Naive thymus-derived CD4-positive, alpha-beta T cell (primary cell): Measurements from ENCODE around the gene FOXO3. TPM values are rescaled to one million over a fixed set of nuclear protein-coding genes. Genes with fewer than 3 reads are reported as not detected.

Experiments used
- ATAC-seq: fragments of 150-1000 bp; cut with Tn5 transposase; 2 replicates; pipeline ENCODE4 v1.10.0; 2021; ENCODE audit warnings: mild to moderate bottlenecking, moderate library complexity
- CTCF ChIA-PET: fragments of 350-600 bp; sonication (Branson Sonifier 250); formaldehyde crosslinking; loops from one replicate; lab custom pipeline; 2021; ENCODE audit warnings: antibody characterized with exemption; lab: Charles Lee
- POLR2A ChIA-PET: fragments of 350-600 bp; sonication (Branson Sonifier 250); formaldehyde crosslinking; loops from one replicate; lab custom pipeline; 2021; ENCODE audit warnings: antibody characterized with exemption, inconsistent platforms; lab: Charles Lee
- DNase-seq, 9 donors: peaks; one replicate each; pipeline versions ENCODE4 v3.0.0 to v3.0.0-alpha.2; 2020 to 2022; ENCODE audit warnings: mixed read lengths in 1 of 9
- H3K27ac ChIP-seq: one replicate; pipeline ENCODE4 v1.7.0; 2013; ENCODE audit warnings: mild to moderate bottlenecking, low read depth, low read length, moderate library complexity
- H3K27me3 ChIP-seq, 2 donors: one replicate each; pipeline ENCODE4 v1.7.0; 2013; ENCODE audit warnings: low read length in 2 of 2, mild to moderate bottlenecking in 2 of 2, moderate library complexity in 2 of 2; ENCODE audit not compliant: control insufficient read depth in 2 of 2, insufficient read depth in 2 of 2
- H3K36me3 ChIP-seq, 3 experiments: 1 replicate in 2 of 3; 2 replicates in 1 of 3; pipeline ENCODE4 v1.7.0; 2013; ENCODE audit warnings: low read length in 3 of 3, mild to moderate bottlenecking in 3 of 3, moderate library complexity in 1 of 3; ENCODE audit not compliant: insufficient read depth in 3 of 3, control insufficient read depth in 2 of 3
- H3K4me1 ChIP-seq, 2 donors: one replicate each; pipeline ENCODE4 v1.7.0; 2013; ENCODE audit warnings: low read length in 2 of 2, mild to moderate bottlenecking in 2 of 2, moderate library complexity in 1 of 2; ENCODE audit not compliant: control insufficient read depth in 2 of 2, insufficient read depth in 2 of 2
- H3K4me3 ChIP-seq: 2 replicates; pipeline ENCODE4 v1.7.0; 2013; ENCODE audit warnings: mild to moderate bottlenecking, low read length
- H3K9me3 ChIP-seq, 3 experiments: 1 replicate in 2 of 3; 2 replicates in 1 of 3; pipeline ENCODE4 v1.7.0; 2013; ENCODE audit warnings: low read length in 3 of 3; ENCODE audit not compliant: control insufficient read depth in 2 of 3
- H3K27ac Mint-ChIP-seq, 9 donors: one replicate each; pipeline ENCODE4 v1.8.0; 2020 to 2022; ENCODE audit warnings: mixed read lengths in 9 of 9, mild to moderate bottlenecking in 8 of 9, moderate library complexity in 5 of 9, inconsistent platforms in 2 of 9
- H3K27me3 Mint-ChIP-seq, 5 donors: one replicate each; pipeline ENCODE4 v1.8.0; 2021 to 2022; ENCODE audit warnings: mixed read lengths in 5 of 5, mild to moderate bottlenecking in 1 of 5
- H3K36me3 Mint-ChIP-seq, 5 donors: one replicate each; pipeline ENCODE4 v1.8.0; 2020 to 2022; ENCODE audit warnings: mixed read lengths in 5 of 5, mild to moderate bottlenecking in 3 of 5, inconsistent platforms in 1 of 5
- H3K4me1 Mint-ChIP-seq, 7 donors: one replicate each; pipeline ENCODE4 v1.8.0; 2020 to 2022; ENCODE audit warnings: mixed read lengths in 7 of 7, mild to moderate bottlenecking in 3 of 7, inconsistent platforms in 1 of 7
- H3K4me3 Mint-ChIP-seq, 10 donors: one replicate each; pipeline ENCODE4 v1.8.0; 2020 to 2022; ENCODE audit warnings: mild to moderate bottlenecking in 10 of 10, mixed read lengths in 10 of 10, moderate library complexity in 6 of 10, inconsistent platforms in 2 of 10
- H3K9me3 Mint-ChIP-seq, 11 donors: one replicate each; pipeline ENCODE4 v1.8.0; 2020 to 2022; ENCODE audit warnings: mixed read lengths in 11 of 11, mild to moderate bottlenecking in 4 of 11, inconsistent platforms in 1 of 11, moderate library complexity in 1 of 11
- intact Hi-C, 2 donors: fragments of 100-400 bp; cut with micrococcal nuclease; formaldehyde crosslinking; loops; one replicate each; pipeline ENCODE4 v1.15.1; 2023
- polyA plus RNA-seq, 2 donors: library from polyadenylated mRNA; unstranded; fragments of 300-500 nt; fragmentation: Illumina TruSeq; gene quantifications; one replicate each; pipeline ENCODE4 v1.2.3, GENCODE V29; 2021
- total RNA-seq, 6 experiments: library from RNA in 5 of 6; stranded (reverse) in 5 of 6; gene quantifications; 1 replicate in 5 of 6; 2 replicates in 1 of 6; pipeline ENCODE4 v1.2.3 and lab custom pipeline; 2021 to 2026

Gene FOXO3
- total and polyA plus RNA-seq, 7 experiments from 2014 or later = 11.6 to 39.5 (median 20.5) TPM

DNA sequence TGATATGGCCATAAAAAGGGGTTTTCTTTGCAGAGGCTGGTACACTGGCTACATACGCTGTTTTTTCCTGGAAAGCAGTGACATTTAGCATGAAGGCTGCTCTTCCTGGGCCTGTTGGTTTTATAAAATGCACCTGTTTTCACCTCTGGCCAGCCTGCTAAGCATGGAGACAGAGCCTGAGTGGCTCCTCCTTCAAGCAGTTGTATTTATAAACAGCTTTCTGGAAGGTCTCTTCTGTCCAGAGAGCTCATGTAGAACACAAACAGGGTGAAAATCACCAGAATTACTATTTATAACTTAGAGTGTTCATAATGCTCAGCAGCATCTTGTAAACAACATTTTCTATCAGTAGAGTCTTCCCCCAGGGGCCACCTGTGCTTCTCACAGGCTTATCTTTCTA, 109.0 kb downstream of the FOXO3 start:
- Histone ChIP-seq H3K4me1 (no peaks in the 10 kb centered on the region), H3K27me3 (no peaks in the 10 kb centered on the region), H3K9me3 (no peaks in the 10 kb centered on the region), H3K36me3 (peaks cover 0 to 13% (median 0%) of the 10 kb centered on the region in 3 experiments), H3K4me3 (no peak overlapping the region), H3K27ac (no peak overlapping the region)
- no peak for ATAC-seq
- H3K4me3 Mint-ChIP-seq = no peak overlapping the region
- DNase-seq = no peak
- intact Hi-C loops = no loop called here
- H3K4me1 Mint-ChIP-seq = peaks cover 13 to 70% (median 53%) of the 10 kb centered on the region in 7 donors
- peaks cover 0 to 31% (median 19%) of the 10 kb centered on the region in 5 donors for H3K36me3 Mint-ChIP-seq
- no peaks in the 10 kb centered on the region for H3K9me3 Mint-ChIP-seq
- peaks cover 0 to 2% (median 0%) of the 10 kb centered on the region in 5 donors for H3K27me3 Mint-ChIP-seq
- no peak overlapping the region for H3K27ac Mint-ChIP-seq
- CTCF ChIA-PET = no interaction called here
- POLR2A ChIA-PET = no interaction called here

GRCh38 chr6:108671175-108671574, 110.5 kb downstream of the FOXO3 start:
- H3K27me3 Mint-ChIP-seq = peaks cover 0 to 2% (median 0%) of the 10 kb centered on the region in 5 donors
- H3K36me3 Mint-ChIP-seq = peaks cover 0 to 24% (median 7%) of the 10 kb centered on the region in 5 donors
- H3K27ac Mint-ChIP-seq = no peak overlapping the region
- H3K27ac ChIP-seq = no peak overlapping the region
- no peak overlapping the region for H3K4me3 Mint-ChIP-seq
- ATAC-seq = no peak
- H3K4me1 Mint-ChIP-seq = peaks cover 13 to 73% (median 52%) of the 10 kb centered on the region in 7 donors
- H3K4me3 ChIP-seq = no peak overlapping the region
- intact Hi-C loops = no loop called here
- no peak for DNase-seq
- H3K36me3 ChIP-seq = peaks cover 0 to 9% (median 0%) of the 10 kb centered on the region in 3 experiments
- H3K9me3 ChIP-seq = no peaks in the 10 kb centered on the region
- no peaks in the 10 kb centered on the region for H3K27me3 ChIP-seq
- ChIA-PET CTCF (no interaction called here), POLR2A (no interaction called here)
- H3K4me1 ChIP-seq = no peaks in the 10 kb centered on the region
- no peaks in the 10 kb centered on the region for H3K9me3 Mint-ChIP-seq

- ChIA-PET CTCF (no interaction called here), POLR2A (no interaction called here)
- no peak for DNase-seq
- Histone ChIP-seq H3K9me3 (no peaks in the 10 kb centered on the region), H3K4me1 (no peaks in the 10 kb centered on the region), H3K36me3 (peaks cover 0 to 9% (median 0%) of the 10 kb centered on the region in 3 experiments), H3K4me3 (no peak overlapping the region), H3K27me3 (no peaks in the 10 kb centered on the region), H3K27ac (no peak overlapping the region)
- Mint-ChIP-seq H3K27me3 (peaks cover 0 to 2% (median 0%) of the 10 kb centered on the region in 5 donors), H3K4me1 (peaks cover 13 to 73% (median 52%) of the 10 kb centered on the region in 7 donors), H3K27ac (no peak overlapping the region), H3K4me3 (no peak overlapping the region), H3K36me3 (peaks cover 0 to 21% (median 7%) of the 10 kb centered on the region in 5 donors), H3K9me3 (no peaks in the 10 kb centered on the region)
- intact Hi-C loops = no loop called here
- ATAC-seq = no peak
These were observed 111.1 kb downstream of the FOXO3 start for GRCh38 chr6:108671790-108672189.

DNA sequence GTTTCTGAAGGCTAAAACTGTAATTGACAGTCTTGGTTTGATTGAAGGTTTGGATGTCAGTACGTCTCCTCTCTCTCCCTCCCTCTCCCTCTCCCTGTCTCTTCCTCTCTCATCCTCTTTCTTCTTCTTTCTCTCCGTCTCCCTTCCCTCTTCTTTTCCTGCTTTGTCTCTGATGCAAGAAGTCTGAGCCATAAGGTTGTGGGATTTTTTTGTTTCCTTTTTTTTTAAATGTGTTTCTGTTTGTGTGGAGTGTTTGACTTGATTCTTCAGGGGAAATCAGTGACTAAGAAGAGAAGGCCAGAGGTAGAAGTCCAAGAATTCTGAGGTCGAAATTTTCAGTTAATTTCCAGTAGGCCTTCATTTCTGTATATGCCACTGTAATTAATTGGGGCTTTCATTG, 111.9 kb downstream of the FOXO3 start:
- Histone ChIP-seq H3K36me3 (peaks cover 0 to 8% (median 0%) of the 10 kb centered on the region in 3 experiments), H3K4me3 (no peak overlapping the region), H3K4me1 (no peaks in the 10 kb centered on the region), H3K9me3 (no peaks in the 10 kb centered on the region), H3K27ac (no peak overlapping the region), H3K27me3 (no peaks in the 10 kb centered on the region)
- peaks cover 15 to 66% (median 45%) of the 10 kb centered on the region in 7 donors for H3K4me1 Mint-ChIP-seq
- ATAC-seq = no peak
- peaks cover 0 to 14% (median 3%) of the 10 kb centered on the region in 5 donors for H3K36me3 Mint-ChIP-seq
- H3K27me3 Mint-ChIP-seq = peaks cover 0 to 2% (median 0%) of the 10 kb centered on the region in 5 donors
- ChIA-PET CTCF (no interaction called here), POLR2A (no interaction called here)
- no peak overlapping the region for H3K4me3 Mint-ChIP-seq
- no peak for DNase-seq
- intact Hi-C loops = no loop called here
- H3K9me3 Mint-ChIP-seq = no peaks in the 10 kb centered on the region
- no peak overlapping the region for H3K27ac Mint-ChIP-seq

GRCh38 chr6:108673153-108673552, 112.4 kb downstream of the FOXO3 start:
- Histone ChIP-seq H3K9me3 (no peaks in the 10 kb centered on the region), H3K27me3 (no peaks in the 10 kb centered on the region), H3K27ac (no peak overlapping the region), H3K36me3 (peaks cover 0 to 3% (median 0%) of the 10 kb centered on the region in 3 experiments), H3K4me3 (no peak overlapping the region), H3K4me1 (no peaks in the 10 kb centered on the region)
- no peak overlapping the region for H3K4me3 Mint-ChIP-seq
- POLR2A ChIA-PET = no interaction called here
- peaks cover 0 to 15% (median 3%) of the 10 kb centered on the region in 5 donors for H3K36me3 Mint-ChIP-seq
- no peaks in the 10 kb centered on the region for H3K9me3 Mint-ChIP-seq
- CTCF ChIA-PET = no interaction called here
- H3K27ac Mint-ChIP-seq = no peak overlapping the region
- H3K27me3 Mint-ChIP-seq = peaks cover 0 to 2% (median 0%) of the 10 kb centered on the region in 5 donors
- ATAC-seq (no peak), DNase-seq (no peak)
- intact Hi-C loops = no loop called here
- H3K4me1 Mint-ChIP-seq = peaks cover 15 to 64% (median 42%) of the 10 kb centered on the region in 7 donors

DNA sequence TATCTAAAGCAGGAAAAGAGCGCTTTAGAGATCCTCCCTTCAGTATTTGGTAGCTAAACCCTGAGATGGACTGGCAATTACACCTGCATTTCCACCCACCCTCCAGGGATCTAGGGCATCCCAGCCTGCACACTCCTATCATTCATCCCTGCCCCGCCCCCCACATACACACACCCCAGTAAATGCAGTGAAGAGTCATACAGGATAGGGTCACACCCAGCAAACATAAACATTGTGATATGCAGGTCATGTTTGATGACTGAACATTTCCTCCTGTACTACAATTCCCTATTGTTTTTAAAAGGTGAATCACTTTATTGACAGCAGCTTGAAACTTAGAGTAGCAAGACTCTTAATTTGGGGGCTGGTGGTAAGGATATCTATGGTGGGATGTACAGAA, 112.9 kb downstream of the FOXO3 start:
- ChIA-PET POLR2A (no interaction called here), CTCF (no interaction called here)
- H3K4me1 ChIP-seq = no peaks in the 10 kb centered on the region
- Mint-ChIP-seq H3K4me3 (no peak overlapping the region), H3K27ac (peak overlapping the region in 1 of 9 donors; percentile 15), H3K9me3 (no peaks in the 10 kb centered on the region), H3K27me3 (peaks cover 0 to 2% (median 0%) of the 10 kb centered on the region in 5 donors), H3K4me1 (peaks cover 15 to 59% (median 39%) of the 10 kb centered on the region in 7 donors), H3K36me3 (peaks cover 0 to 15% (median 0%) of the 10 kb centered on the region in 5 donors)
- H3K27ac ChIP-seq = no peak overlapping the region
- intact Hi-C loops = no loop called here
- no peak for ATAC-seq
- H3K4me3 ChIP-seq = no peak overlapping the region
- H3K36me3 ChIP-seq = no peaks in the 10 kb centered on the region
- no peaks in the 10 kb centered on the region for H3K9me3 ChIP-seq
- no peak for DNase-seq
- H3K27me3 ChIP-seq = no peaks in the 10 kb centered on the region
